HUDEP-2 (cell line): Measurements from ENCODE around the gene PARD3.
"Not testable (repeated sequence)": the region's sequence is repeated elsewhere in the genome, so short reads cannot be mapped to it uniquely, and the experiment has no call there.

Experiments
- DNase-seq, 76 experiments: peaks; one replicate each; lab custom pipeline; 2025; ENCODE audit not compliant: unreplicated experiment in 76 of 76; lab: John Stamatoyannopoulos, UW

The PARD3 gene

DNA sequence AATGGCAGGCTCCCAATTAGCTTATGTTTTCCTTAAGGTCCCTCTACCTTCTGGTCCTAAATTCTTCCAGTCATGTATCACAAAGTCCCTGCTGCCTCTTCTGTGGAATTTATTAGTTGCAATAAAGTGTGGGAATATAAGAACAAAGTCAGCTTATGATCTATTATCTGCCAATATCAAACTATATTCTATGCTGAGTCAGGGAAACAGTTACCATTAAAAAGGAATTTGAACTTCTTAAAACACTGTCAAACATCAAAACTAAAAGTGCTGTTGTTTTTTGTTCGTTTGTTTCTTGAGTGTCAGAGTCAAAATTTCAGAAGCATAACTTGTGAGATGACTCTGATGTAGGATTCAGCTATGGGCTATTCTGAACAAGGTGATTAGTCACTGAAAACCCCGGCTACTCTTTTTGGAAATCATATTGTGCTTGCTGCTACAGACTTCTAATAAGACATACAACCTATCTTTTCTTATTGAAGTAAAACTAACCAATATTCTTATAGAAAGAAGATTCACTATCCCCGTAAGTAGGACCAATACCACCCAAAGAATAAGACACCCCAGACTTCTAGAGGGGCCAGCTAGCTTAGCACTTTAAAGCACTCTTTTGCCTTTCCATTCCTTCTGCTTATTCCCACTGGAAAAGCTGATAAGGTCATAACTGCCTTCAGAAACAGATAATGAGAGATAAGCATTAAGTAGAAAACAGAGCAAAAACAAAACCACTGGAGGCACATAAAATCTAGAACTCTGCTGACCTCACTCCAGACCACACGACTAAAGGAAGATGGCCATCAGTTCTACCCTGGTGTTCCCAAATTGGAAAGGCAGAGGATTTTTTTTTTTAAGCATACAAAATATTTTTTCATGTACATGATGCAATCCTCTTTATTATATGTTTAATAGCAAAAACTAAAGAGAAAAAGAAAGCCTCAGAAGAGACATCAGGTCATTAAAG lies 370.6 kb downstream of the PARD3 start:
- no peak for DNase-seq

DNA sequence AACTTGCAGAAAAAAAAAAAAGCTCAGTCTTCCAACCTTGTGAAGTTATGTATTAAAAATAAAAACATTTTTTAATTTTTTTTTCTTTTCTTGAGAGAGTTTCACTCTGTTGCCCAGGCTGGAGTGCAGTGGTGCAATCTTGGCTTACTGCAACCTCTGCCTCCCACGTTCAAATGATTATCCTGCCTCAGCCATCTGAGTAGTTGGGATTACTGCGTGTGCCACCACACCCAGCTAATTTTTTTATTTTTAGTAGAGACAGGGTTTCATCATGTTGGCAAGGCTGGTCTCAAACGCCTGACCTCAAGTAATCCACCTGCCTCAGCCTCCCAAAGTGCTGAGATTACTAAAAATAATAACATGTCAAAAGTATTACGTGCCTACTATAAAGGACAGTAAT lies 375.7 kb downstream of the PARD3 start:
- DNase-seq, result peak in 13 of 76 experiments; percentile 0 to 46 (median 14)

- DNase-seq, result no peak
These were observed 376.4 kb downstream of the PARD3 start for GRCh38 chr10:34438741-34439140.

- peak in 26 of 76 experiments; percentile 1 to 49 (median 20) for DNase-seq
These were observed 377.2 kb downstream of the PARD3 start for GRCh38 chr10:34437906-34438305.

GRCh38 chr10:34434119-34434594 lies 380.9 kb downstream of the PARD3 start:
- peak in 15 of 76 experiments; percentile 1 to 39 (median 10) for DNase-seq

GRCh38 chr10:34433241-34434076 lies 381.6 kb downstream of the PARD3 start:
- DNase-seq, result no peak

GRCh38 chr10:34432589-34432988 lies 382.5 kb downstream of the PARD3 start:
- DNase-seq, result no peak

DNA sequence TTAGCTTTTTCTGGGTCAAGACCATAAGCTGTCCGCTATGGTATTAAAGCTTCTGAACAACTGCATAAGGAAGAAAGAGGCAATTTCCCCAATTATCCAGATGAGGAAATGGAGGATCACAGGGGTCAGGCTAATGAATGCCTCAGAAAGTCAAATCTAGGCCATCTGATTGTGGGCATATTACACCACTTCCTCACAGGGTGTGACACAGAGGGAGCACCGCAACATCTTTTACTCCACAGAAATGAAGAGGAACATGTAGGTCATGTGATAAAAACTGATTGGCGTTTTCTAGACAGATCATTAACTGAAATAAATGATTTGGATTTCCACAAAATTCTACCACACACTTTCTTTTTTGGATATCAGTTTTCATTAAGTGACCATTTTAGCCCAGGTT lies 384.4 kb downstream of the PARD3 start:
- DNase-seq, result no peak

GRCh38 chr10:34428501-34428900 lies 386.6 kb downstream of the PARD3 start:
- DNase-seq, result no peak

DNA sequence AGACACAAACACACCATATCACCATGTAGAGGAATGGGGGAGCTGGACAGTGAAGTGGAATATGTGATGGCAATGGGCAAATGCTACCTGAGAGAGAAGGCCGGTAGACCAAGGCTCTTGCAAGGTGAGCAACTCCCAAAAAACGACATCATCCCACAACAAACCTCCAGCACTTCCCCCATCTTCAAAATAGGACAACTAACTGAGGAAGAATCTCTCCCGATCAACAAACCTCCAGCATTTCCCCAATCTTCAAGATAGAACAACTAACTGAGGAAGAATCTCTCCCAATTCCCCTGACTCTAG lies 387.2 kb downstream of the PARD3 start:
- no peak for DNase-seq

DNA sequence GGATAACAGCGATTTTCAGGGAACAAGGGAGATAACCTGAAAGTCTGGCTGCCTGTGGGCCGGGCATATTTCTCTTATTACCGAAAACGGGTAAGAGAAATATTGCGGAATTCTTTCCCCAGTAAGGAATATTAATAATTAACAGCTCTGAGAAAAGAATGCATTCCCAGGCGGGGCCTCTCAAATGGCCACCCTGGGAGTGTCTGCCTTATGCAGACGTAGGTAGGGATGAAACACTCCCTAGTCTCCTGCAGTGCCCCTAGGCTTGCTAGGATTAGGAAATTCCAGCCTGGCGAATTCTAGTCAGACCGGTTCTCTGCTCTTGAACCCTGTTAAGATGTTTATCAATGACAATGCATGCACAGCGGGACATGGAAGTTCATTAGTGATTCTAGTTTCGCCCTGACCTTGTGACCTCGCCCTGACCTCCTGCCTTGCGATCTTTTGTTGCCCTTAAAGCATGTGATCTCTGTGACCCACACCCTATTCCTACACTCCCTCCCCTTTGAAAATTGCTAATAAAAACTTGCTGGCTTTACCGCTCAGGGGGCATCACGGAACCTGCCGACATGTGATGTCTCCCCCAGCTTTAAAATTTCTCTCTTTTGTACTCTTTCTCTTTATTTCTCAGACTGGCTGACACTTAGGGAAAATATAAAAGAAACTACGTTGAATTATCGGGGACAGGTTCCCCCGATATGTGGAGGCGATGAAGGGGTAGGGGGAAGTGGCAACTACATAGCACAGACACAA lies 387.8 kb downstream of the PARD3 start:
- not testable (repeated sequence) for DNase-seq

DNA sequence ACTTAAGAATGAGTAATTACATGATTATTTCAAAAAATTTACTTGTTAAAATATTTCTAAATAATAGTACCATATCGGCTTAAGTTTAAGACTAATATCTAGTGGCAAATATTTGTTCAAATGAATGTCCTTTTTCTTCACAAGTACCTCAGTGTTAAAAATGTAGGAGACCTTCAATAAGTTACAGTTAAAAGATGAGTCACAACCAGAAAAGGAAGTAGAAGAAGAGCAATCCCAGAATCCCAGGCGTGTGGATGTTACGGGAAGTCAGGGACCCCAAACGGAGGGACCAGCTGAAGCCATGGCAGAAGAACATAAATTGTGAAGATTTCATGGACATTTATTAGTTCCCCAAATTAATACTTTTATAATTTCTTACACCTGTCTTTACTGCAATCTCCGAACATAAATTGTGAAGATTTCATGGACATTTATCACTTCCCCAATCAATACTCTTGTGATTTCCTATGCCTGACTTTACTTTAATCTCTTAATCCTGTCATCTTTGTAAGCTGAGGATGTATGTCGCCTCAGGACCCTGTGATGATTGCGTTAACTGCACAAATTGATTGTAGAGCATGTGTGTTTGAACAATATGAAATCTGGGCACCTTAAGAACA lies 388.4 kb downstream of the PARD3 start:
- not testable (repeated sequence) for DNase-seq

- DNase-seq, result no peak
These were observed 389.1 kb downstream of the PARD3 start for GRCh38 chr10:34426041-34426440.

GRCh38 chr10:34423673-34424625 lies 391.1 kb downstream of the PARD3 start:
- no peak for DNase-seq

- no peak for DNase-seq
These were observed 394.3 kb downstream of the PARD3 start for GRCh38 chr10:34420795-34421194.

DNA sequence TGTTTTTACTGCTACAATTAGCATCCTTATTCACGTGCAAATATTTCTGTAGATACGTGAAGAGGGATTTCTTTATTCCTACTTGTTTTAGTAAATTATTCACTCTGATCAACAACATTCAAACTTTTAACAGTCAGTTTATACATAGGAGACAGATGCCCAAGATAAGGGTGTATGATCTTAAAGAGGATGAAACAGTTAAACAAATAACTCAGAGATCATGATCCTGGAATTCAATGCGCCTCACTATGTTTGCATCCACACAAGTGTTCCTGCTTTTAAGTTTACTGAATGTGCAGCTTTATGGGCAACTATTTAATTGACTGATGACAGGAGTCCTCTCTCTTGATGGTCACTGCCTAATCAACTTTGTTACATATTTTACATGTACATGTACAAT lies 394.8 kb downstream of the PARD3 start:
- no peak for DNase-seq

GRCh38 chr10:34415039-34415438 lies 400.1 kb downstream of the PARD3 start:
- no peak for DNase-seq

- DNase-seq, result no peak
These were observed 401.1 kb downstream of the PARD3 start for GRCh38 chr10:34413756-34414587.
